Adipocyte (in vitro differentiated cells): ENCODE data around the gene SPTLC2.
"Not testable (repeated sequence)": the region's sequence is repeated elsewhere in the genome, so short reads cannot be mapped to it uniquely, and the experiment has no call there.

Experiments used
- DNase-seq: peaks from one replicate; pipeline ENCODE4 v3.0.0-alpha.2; 2015; ENCODE audit warnings: low read depth
- H3K27me3 ChIP-seq: replicated peaks from 2 replicates; pipeline ENCODE4 v1.7.0; 2013; ENCODE audit warnings: mild to moderate bottlenecking, low read length, moderate library complexity; ENCODE audit not compliant: control insufficient read depth, insufficient read depth
- H3K36me3 ChIP-seq: 2 replicates; pipeline ENCODE4 v1.7.0; 2013; ENCODE audit warnings: low read length, mild to moderate bottlenecking, moderate library complexity; ENCODE audit not compliant: control insufficient read depth, insufficient read depth, severe bottlenecking
- H3K4me1 ChIP-seq: 2 replicates; pipeline ENCODE4 v1.7.0; 2013; ENCODE audit warnings: mild to moderate bottlenecking, low read length, moderate library complexity; ENCODE audit not compliant: control insufficient read depth, insufficient read depth
- H3K4me3 ChIP-seq: 2 replicates; pipeline ENCODE4 v1.7.0; 2013; ENCODE audit warnings: mild to moderate bottlenecking, low read length, moderate library complexity
- H3K9ac ChIP-seq: 2 replicates; pipeline ENCODE4 v1.7.0; 2013; ENCODE audit warnings: mild to moderate bottlenecking, low read length, moderate library complexity
- H3K9me3 ChIP-seq: 2 replicates; pipeline ENCODE4 v1.7.0; 2013; ENCODE audit warnings: mild to moderate bottlenecking, low read length, moderate library complexity; ENCODE audit not compliant: control insufficient read depth

Gene SPTLC2

DNA sequence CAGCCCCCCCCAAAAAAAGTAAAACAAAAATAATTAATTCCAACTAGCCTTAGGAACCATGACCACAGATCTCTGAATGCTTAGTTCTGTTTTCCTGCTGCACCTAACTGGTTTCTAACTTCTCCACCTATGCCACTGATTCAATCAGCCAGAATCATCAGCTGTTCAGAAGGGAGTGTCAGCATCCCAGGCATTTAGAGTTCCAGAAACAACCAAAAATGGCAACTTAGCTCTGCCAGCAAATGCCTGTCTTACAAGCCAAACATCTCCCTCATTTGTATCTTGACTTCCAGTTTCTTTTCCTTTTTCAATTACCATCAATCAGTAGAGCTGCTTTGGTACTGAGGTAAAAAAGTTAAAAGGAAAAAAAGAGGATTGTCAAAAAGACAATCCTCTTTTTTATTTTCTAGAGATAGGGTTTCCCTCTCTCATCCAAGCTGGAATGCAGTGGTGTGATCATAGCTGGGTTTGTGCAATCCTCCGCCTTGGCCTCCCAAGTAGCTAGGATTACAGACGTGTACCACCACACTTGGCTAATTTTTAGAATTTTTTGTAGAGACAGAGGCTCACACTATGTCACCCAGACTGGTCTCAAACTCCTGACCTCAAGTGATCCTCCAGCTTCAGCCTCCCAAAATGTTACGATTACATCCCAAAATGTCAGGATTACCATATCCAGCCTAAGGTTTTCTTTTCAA, 72.7 kb downstream of the SPTLC2 start:
- H3K4me3 ChIP-seq: no peak overlapping the region
- H3K4me1 ChIP-seq: peaks cover 7% of the 10 kb centered on the region
- no peak overlapping the region for H3K9ac ChIP-seq
- H3K36me3 ChIP-seq: peaks cover 4% of the 10 kb centered on the region
- DNase-seq: no peak
- H3K27me3 ChIP-seq: no peaks in the 10 kb centered on the region
- H3K9me3 ChIP-seq: no peaks in the 10 kb centered on the region

DNA sequence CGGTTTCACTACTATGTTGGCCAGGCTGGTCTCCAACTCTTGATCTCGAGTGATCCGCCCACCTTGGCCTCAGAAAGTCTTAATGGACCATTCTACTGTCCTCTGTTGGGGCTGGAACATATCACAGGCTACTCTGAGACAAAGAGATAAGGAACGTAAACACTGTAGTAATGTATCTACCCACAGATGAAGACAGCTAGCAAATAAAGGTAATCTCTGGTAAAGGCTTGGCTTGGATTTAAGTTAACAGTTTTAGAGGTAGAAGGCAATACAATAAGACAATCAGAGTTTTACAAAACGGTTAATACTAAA, 73.2 kb downstream of the SPTLC2 start:
- H3K36me3 ChIP-seq: no peaks in the 10 kb centered on the region
- no peaks in the 10 kb centered on the region for H3K27me3 ChIP-seq
- no peaks in the 10 kb centered on the region for H3K9me3 ChIP-seq
- peaks cover 7% of the 10 kb centered on the region for H3K4me1 ChIP-seq
- no peak overlapping the region for H3K9ac ChIP-seq
- no peak for DNase-seq
- H3K4me3 ChIP-seq: no peak overlapping the region

DNA sequence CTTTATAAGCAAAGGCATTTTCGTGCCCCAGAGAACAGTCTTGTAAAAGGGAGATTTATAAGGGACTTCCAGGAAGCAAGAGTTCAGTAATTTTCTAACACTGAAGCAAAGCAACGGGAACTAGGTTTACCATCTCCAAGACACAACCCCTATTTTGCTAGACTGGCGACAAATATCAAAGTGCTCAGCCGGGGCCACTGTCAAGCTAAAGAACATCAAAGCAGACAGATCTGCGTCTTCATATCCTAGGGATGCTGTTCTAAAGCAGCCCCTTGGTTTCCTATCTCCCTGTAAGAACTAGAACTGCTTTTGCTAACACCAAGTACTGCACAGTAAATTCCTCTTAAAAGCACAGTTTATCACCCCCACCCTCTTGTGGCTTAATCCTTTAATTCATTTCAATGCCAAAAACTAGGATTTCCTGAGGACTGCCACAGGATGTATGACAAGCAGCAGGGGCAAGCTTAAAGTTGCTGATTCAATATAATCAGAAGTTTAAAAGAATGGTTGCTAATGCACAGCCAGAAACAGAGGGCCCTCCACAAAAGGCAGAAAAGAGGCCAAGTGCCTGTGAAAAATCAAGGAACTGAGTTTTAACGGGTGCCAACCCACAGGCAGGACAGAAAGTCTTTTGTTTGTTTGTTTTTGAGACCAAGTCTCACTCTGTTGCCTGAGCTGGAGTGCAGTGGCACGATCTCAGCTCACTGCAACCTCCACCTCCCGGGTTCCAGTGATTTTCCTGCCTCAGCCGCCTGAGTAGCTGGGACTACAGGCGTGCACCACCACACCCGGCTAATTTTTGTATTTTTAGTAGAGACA, 73.8 kb downstream of the SPTLC2 start:
- DNase-seq: peak; percentile 14
- no peaks in the 10 kb centered on the region for H3K36me3 ChIP-seq
- H3K9me3 ChIP-seq: no peaks in the 10 kb centered on the region
- peaks cover 7% of the 10 kb centered on the region for H3K4me1 ChIP-seq
- H3K4me3 ChIP-seq: no peak overlapping the region
- H3K27me3 ChIP-seq: no peaks in the 10 kb centered on the region
- H3K9ac ChIP-seq: no peak overlapping the region

DNA sequence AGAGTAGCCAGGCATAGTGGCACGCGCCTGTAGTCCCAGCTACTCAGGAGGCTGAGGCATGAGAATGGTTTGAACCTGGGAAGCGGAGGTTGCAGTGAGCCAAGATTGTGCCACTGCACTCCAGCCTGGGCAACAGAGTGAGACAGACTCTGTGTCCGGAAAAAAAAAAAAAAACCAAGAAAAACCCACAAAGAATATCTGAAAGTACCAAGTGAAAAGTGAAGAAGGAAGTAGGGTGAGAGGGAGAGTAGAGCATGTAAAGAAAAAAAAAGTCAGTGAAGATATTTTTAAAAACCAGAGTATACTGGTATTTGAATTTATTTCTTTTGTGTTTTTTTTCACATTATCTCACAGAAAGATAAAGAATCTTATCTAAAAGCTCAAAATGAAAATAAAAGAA, 74.5 kb downstream of the SPTLC2 start:
- H3K36me3 ChIP-seq: no peaks in the 10 kb centered on the region
- no peaks in the 10 kb centered on the region for H3K27me3 ChIP-seq
- H3K9ac ChIP-seq: no peak overlapping the region
- H3K4me1 ChIP-seq: peaks cover 7% of the 10 kb centered on the region
- H3K9me3 ChIP-seq: no peaks in the 10 kb centered on the region
- DNase-seq: no peak
- no peak overlapping the region for H3K4me3 ChIP-seq

DNA sequence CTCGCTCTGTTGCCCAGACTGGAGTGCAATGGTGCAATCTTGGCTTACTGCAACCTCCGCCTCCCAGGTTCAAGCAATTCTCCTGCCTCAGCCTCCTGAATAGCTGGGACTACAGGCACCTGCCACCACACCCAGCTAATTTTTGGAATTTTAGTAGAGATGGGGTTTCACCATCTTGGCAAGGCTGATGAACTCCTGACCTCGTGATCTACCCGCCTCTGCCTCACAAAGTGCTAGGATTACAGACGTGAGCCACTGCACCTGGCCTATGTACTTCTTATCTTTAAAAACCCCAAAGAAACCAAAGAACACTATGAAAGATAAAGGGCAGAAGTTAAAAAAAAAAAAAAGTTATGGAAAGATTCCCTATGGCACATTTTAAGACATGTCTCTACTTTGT, 79.5 kb downstream of the SPTLC2 start:
- not testable (repeated sequence) for H3K9ac ChIP-seq, H3K4me1 ChIP-seq, H3K4me3 ChIP-seq, H3K27me3 ChIP-seq, DNase-seq, H3K9me3 ChIP-seq, H3K36me3 ChIP-seq

DNA sequence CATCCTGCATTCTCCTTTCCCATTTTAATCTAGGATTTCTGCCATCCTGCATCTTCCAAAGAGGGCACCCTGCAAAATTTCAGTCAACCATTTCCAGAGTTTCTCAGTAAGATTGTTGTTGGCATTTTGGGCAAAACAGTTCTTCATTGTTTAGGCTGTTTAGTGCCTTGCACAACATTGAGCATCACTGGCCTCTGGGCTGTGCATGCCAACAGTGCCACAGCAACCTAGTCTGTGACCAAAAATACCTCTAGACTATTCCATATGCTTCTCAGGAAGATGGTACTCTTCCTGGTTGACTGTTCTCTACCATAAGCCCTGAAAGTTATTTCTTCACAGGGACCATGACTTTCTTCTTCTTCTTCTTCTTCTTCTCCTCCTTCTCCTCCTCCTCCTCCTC, 85.4 kb downstream of the SPTLC2 start:
- DNase-seq: no peak
- no peak overlapping the region for H3K9ac ChIP-seq
- H3K4me3 ChIP-seq: no peak overlapping the region
- peaks cover 6% of the 10 kb centered on the region for H3K36me3 ChIP-seq
- H3K9me3 ChIP-seq: no peaks in the 10 kb centered on the region
- no peaks in the 10 kb centered on the region for H3K27me3 ChIP-seq
- H3K4me1 ChIP-seq: no peaks in the 10 kb centered on the region

DNA sequence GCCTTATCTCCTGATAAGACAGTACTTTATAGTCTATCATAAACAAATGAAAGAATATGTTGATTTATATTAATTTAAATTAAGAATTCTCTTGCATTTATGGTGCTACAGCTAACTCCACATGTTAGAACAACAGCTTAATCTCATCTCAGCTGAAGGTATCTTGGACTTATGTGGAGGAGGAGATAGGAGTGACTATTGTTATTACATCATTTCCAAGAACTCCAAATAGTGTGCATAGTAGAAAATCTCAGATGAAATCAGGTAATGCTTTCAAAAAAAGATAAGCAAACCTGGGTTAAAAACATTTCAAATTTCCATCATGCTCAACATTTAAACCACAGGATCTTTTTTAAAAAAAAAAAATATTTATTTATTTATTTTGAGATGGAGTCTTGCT, 86.5 kb downstream of the SPTLC2 start:
- Histone ChIP-seq H3K9me3 (no peaks in the 10 kb centered on the region), H3K27me3 (no peaks in the 10 kb centered on the region), H3K4me1 (no peaks in the 10 kb centered on the region), H3K36me3 (no peaks in the 10 kb centered on the region), H3K9ac (no peak overlapping the region), H3K4me3 (no peak overlapping the region)
- no peak for DNase-seq

DNA sequence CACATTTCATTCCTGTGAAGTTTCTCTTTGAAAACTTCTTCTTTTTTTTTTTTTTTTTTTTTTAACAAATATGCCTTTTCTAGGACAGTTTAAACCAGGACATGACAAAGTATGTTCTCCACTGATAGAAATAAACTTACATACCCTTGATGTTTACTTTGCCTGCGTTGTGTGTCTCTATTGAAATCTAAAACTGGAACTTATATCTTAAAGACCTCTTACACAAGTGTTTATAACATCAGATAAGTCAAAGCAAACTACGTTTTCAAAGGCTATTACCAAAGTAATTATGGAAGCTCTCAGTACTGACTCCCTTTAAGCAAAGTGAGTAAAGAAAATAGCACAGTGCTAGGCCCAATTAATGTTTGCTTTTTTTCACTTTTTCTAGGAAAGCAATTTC, 87.2 kb downstream of the SPTLC2 start:
- Histone ChIP-seq H3K4me3 (no peak overlapping the region), H3K36me3 (no peaks in the 10 kb centered on the region), H3K4me1 (no peaks in the 10 kb centered on the region), H3K27me3 (no peaks in the 10 kb centered on the region), H3K9me3 (no peaks in the 10 kb centered on the region), H3K9ac (no peak overlapping the region)
- no peak for DNase-seq

DNA sequence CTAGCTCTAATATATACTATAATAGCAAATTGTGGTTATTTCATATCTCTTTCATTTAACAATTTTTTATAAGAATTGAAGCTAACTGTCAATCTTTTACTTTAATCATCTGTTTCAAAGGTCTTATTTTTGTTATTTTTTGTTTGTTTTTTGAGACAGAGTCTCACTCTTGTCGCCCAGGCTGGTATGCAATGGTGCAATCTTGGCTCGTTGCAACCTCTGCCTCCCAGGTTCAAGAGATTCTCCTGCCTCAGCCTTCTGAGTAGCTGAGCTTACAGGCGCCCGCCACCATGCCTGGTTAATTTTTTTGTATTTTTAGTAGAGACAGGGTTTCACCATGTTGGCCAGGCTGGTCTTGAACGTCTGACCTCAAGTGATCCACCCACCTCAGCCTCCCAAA, 87.7 kb downstream of the SPTLC2 start:
- DNase-seq, H3K4me3 ChIP-seq, H3K9me3 ChIP-seq, H3K9ac ChIP-seq, H3K4me1 ChIP-seq, H3K36me3 ChIP-seq, H3K27me3 ChIP-seq: not testable (repeated sequence)

DNA sequence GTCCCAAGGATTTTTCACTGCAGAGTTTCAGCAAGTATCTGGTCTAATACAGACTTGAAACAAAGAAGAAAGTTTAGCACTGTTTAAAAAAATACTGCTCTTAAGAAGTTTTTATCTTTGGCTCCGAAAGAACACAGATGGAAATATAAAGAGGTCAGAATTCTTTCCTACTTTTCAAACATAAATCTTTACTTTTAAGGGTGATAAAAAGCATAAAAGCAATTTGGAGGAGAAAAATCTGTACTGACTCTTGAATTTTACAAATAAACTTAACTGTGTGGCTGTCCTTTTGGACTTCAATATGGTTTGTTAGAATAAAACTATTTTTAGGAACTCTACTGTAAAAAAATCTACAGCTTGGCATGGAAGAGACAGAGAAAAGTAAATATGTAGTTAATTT, 90.2 kb downstream of the SPTLC2 start:
- Histone ChIP-seq H3K4me1 (no peaks in the 10 kb centered on the region), H3K4me3 (no peak overlapping the region), H3K9ac (no peak overlapping the region), H3K27me3 (no peaks in the 10 kb centered on the region), H3K36me3 (peaks cover 5% of the 10 kb centered on the region), H3K9me3 (no peaks in the 10 kb centered on the region)
- no peak for DNase-seq

DNA sequence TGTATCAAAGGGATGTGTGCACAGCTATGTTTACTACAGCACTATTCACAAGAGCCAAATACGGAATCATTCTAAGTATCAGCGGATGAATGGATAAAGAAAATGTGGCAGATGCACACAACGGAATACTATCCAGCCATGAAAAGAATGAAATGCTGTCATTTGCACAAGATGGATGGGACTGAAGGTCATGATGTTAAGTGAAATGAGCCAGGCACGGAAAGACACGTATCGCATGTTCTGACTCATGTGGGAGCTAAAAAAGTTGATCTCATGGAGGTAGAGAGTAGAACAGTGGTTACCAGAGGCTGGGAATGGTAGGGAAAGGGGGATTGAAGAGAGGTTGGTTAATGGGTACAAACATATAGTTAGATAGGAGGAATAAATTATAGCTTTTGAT, 91.9 kb downstream of the SPTLC2 start:
- no peak for DNase-seq
- Histone ChIP-seq H3K4me3 (no peak overlapping the region), H3K9ac (no peak overlapping the region), H3K4me1 (no peaks in the 10 kb centered on the region), H3K9me3 (no peaks in the 10 kb centered on the region), H3K36me3 (peaks cover 19% of the 10 kb centered on the region), H3K27me3 (no peaks in the 10 kb centered on the region)

DNA sequence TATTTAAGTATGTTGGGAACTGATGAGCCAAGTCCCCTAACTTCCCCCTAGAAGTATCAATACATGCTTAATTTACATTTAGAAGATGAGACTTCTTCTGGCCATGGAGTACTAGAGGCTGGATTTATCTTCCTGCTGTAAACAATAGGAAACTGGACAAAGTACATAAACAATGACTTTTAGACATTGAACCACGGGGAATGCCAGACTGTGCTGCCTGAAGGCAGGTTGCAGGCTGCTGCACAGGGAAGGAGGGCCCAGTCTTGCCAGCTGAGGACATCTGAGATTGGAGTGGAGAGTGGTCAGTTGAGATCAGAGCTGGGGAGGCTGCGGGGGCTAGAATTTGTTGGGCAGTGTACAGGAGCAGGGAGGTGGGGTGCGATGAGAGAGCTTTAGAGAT, 93.3 kb downstream of the SPTLC2 start:
- Histone ChIP-seq H3K4me3 (no peak overlapping the region), H3K9ac (no peak overlapping the region)
- DNase-seq: no peak

More for the DNA sequence above, 93.3 kb downstream of the SPTLC2 start:
- Histone ChIP-seq H3K4me1 (no peaks in the 10 kb centered on the region), H3K36me3 (peaks cover 21% of the 10 kb centered on the region), H3K9me3 (no peaks in the 10 kb centered on the region), H3K27me3 (no peaks in the 10 kb centered on the region)
